ENCODE measurements around the gene NRXN3. TPM values are rescaled to one million over a fixed set of nuclear protein-coding genes. Genes with fewer than 3 reads are reported as not detected.

The NRXN3 gene
- total RNA-seq, 4 donors from 2014 or later: 4.1 to 11.9 (median 5.8) TPM

- in situ Hi-C loops (cut with MboI; ENCODE audit: low pct_ligation_motif_present in 1 of 4, low pct_unique_long_range_greater_than_20kb in 1 of 4, low sequenced_read_pairs in 3 of 4) (no loop called here), intact Hi-C loops (cut with DNase I; ENCODE audit: low total_unique reads) (no loop called here)
- DNase-seq: no peak
- 88% methylated on average over 2 of the region's 2 CpGs; no CpG with 5 or more reads in 1 of the 2 donors for WGBS, 2 donors (ENCODE audit: low coverage in 1 of 2)
- Histone ChIP-seq H3K36me3 (no peaks in the 10 kb centered on the region), H3K27me3 (no peaks in the 10 kb centered on the region), H3K4me1 (no peaks in the 10 kb centered on the region), H3K4me3 (no peak overlapping the region), H3K27ac (no peak overlapping the region), H3K9me3 (no peaks in the 10 kb centered on the region)
- TF ChIP-seq EP300 (IDR thresholded peaks at IDR 0.05; ENCODE audit: low read depth) (no peak), POLR2A (IDR thresholded peaks at IDR 0.05) (no peak), POLR2AphosphoS5 (IDR thresholded peaks at IDR 0.05) (no peak), CTCF (IDR thresholded peaks at IDR 0.05) (no peak)
Observed at GRCh38 chr14:79514700-79515099, 1344.5 kb downstream of the NRXN3 start.

GRCh38 chr14:79515158-79515557 lies 1345.0 kb downstream of the NRXN3 start:
- no peak overlapping the region for H3K27ac ChIP-seq
- no peaks in the 10 kb centered on the region for H3K9me3 ChIP-seq
- DNase-seq: no peak
- H3K4me3 ChIP-seq: no peak overlapping the region
- TF ChIP-seq EP300 (IDR thresholded peaks at IDR 0.05; ENCODE audit: low read depth) (no peak), POLR2A (IDR thresholded peaks at IDR 0.05) (no peak), POLR2AphosphoS5 (IDR thresholded peaks at IDR 0.05) (no peak), CTCF (IDR thresholded peaks at IDR 0.05) (no peak)
- no peaks in the 10 kb centered on the region for H3K4me1 ChIP-seq
- H3K36me3 ChIP-seq: no peaks in the 10 kb centered on the region
- intact Hi-C loops (cut with DNase I; ENCODE audit: low total_unique reads): no loop called here
- H3K27me3 ChIP-seq: no peaks in the 10 kb centered on the region
- in situ Hi-C loops (cut with MboI; ENCODE audit: low pct_ligation_motif_present in 1 of 4, low pct_unique_long_range_greater_than_20kb in 1 of 4, low sequenced_read_pairs in 3 of 4): no loop called here
- WGBS, 2 donors (ENCODE audit: low coverage in 1 of 2): 75 to 89% methylated on average over 2 to 3 of the region's 3 CpGs

GRCh38 chr14:79516009-79516408 lies 1345.8 kb downstream of the NRXN3 start:
- intact Hi-C loops (cut with DNase I; ENCODE audit: low total_unique reads) (no loop called here), in situ Hi-C loops (cut with MboI; ENCODE audit: low pct_ligation_motif_present in 1 of 4, low pct_unique_long_range_greater_than_20kb in 1 of 4, low sequenced_read_pairs in 3 of 4) (no loop called here)
- 76% methylated on average over 2 of the region's 2 CpGs; no CpG with 5 or more reads in 1 of the 2 donors for WGBS, 2 donors (ENCODE audit: low coverage in 1 of 2)
- Histone ChIP-seq H3K36me3 (no peaks in the 10 kb centered on the region), H3K4me3 (no peak overlapping the region), H3K4me1 (no peaks in the 10 kb centered on the region), H3K27me3 (no peaks in the 10 kb centered on the region), H3K27ac (no peak overlapping the region), H3K9me3 (no peaks in the 10 kb centered on the region)
- no peak for TF ChIP-seq POLR2A (IDR thresholded peaks at IDR 0.05)
- no peak for TF ChIP-seq POLR2AphosphoS5 (IDR thresholded peaks at IDR 0.05)
- TF ChIP-seq CTCF (IDR thresholded peaks at IDR 0.05): no peak
- TF ChIP-seq EP300 (IDR thresholded peaks at IDR 0.05; ENCODE audit: low read depth): no peak
- no peak for DNase-seq

GRCh38 chr14:79525416-79525815 lies 1355.2 kb downstream of the NRXN3 start:
- no peak for DNase-seq
- intact Hi-C loops (cut with DNase I; ENCODE audit: low total_unique reads): no loop called here
- no peak for TF ChIP-seq POLR2A (IDR thresholded peaks at IDR 0.05)
- no peak for TF ChIP-seq CTCF (IDR thresholded peaks at IDR 0.05)
- no peak for TF ChIP-seq EP300 (IDR thresholded peaks at IDR 0.05; ENCODE audit: low read depth)
- no peak for TF ChIP-seq POLR2AphosphoS5 (IDR thresholded peaks at IDR 0.05)
- no peak overlapping the region for H3K27ac ChIP-seq
- WGBS, 2 donors (ENCODE audit: low coverage in 1 of 2): 65 to 68% methylated on average over 3 of the region's 3 CpGs
- no peaks in the 10 kb centered on the region for H3K36me3 ChIP-seq
- no peaks in the 10 kb centered on the region for H3K9me3 ChIP-seq
- no peaks in the 10 kb centered on the region for H3K27me3 ChIP-seq
- in situ Hi-C loops (cut with MboI; ENCODE audit: low pct_ligation_motif_present in 1 of 4, low pct_unique_long_range_greater_than_20kb in 1 of 4, low sequenced_read_pairs in 3 of 4): no loop called here
- H3K4me1 ChIP-seq: no peaks in the 10 kb centered on the region
- no peak overlapping the region for H3K4me3 ChIP-seq
